C4-2B (cell line): ENCODE results near the gene RPN2.

Experiments used
- CTCF ChIP-seq: fragments of 450-650 bp; conservative IDR thresholded peaks from 2 replicates; pipeline ENCODE4 v1.5.1; 2017; ENCODE audit warnings: mild to moderate bottlenecking
- ZFX ChIP-seq: fragments of 450-650 bp; IDR thresholded peaks from 2 replicates; pipeline ENCODE4 v1.6.1; 2017

DNA sequence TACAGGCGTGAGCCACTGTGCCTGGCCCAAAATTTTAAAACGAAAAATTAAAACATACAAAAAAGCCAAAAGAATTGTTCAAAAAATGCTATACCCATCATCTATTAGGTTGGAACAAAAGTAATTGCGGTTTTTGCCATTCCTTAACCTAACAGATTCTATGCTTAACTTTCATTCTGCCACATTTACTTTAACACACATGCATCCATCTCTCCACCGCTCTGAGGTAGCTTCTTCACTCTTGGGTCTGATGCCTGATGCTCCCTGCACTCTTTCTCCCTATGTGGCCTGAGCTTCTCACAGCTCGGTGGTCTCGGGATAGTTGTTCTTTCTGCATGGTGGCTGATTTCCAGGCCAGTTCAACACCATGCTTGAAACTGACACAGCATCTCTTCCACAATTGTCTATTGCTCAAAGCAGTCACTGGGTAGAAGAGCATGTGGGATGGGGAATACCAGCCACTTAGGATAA lies 105.6 kb downstream of the RPN2 start:
- TF ChIP-seq CTCF (no peak), ZFX (no peak)
